GM18861 (cell line): Measurements from ENCODE around the gene OSCP1.

ENCODE experiments used
- ATAC-seq: cut with Tn5 transposase; IDR thresholded peaks from one replicate; pipeline ENCODE4 v1.9.1; 2021; ENCODE audit not compliant: unreplicated experiment

Gene OSCP1

DNA sequence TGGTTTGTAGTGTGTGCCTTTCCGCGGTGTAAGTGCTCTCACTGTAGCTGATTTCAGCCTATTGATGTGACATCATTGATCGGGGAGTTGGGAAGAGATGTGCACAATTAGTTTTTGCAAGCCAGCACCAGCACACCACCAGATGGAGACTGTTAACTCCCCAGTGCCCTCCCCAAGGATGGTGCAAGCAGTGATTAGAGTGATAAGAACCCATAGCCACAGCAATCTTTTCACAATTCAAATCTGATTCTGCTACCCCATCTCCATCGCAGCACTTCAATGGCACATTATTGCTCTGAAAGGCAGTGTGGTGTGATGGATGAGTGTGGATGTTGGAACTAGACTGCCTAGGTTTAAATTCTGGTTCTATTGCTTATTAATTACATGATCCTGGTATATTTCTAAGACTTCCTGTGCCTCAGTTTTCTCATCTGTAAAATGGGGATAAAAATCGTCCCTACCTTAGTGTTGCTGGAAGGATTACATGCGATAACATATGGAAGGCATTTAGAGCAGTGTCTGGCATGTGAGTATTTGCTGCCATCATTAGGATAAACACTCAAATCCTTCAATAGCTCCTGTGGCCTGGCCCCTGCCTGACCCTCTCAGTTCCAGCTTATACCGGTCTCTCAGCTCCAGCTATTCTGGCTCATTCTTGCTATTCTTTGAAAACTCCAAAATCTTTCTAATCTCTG, 25.8 kb upstream of the OSCP1 start:
- no peak for ATAC-seq

DNA sequence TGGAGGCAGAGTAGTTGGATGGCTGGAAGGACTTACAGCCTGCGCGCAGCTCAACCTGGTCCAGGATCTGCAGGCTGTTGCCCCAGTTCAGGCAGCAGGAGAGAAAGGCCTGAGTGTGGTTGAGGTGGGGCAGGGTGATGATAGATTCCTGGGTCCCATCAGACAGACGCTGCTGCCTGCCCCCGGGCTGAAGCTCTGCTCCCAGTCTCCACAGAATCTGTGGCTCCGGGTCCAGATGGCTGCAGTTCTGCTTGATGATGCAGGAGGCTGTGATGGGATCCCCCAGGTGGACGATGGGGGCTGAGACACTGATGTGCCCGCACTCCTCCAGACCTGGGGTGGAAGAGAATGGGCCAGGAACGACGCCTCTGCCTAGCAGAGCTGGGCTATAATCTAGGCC, 25.1 kb upstream of the OSCP1 start:
- no peak for ATAC-seq

DNA sequence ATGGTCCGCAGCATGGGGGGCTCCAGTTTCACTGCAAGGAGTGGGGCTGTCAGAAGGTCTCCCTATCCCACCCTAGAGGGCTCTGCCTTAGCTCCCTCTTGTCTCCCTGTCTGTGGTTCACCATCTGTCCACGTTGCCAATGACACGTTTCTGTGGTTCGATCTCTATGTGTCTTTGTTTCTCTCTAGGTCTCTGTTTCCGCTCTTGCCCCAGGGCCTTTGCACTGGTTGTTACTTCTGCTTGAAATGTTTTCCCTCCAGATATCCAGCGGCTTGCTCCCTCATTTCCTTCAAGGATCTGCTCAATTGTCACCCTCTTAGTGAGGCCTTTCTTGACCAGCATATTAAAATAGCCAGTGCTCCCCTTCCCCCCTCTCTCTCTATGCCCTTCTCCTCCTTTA, 22.4 kb upstream of the OSCP1 start:
- ATAC-seq = no peak

DNA sequence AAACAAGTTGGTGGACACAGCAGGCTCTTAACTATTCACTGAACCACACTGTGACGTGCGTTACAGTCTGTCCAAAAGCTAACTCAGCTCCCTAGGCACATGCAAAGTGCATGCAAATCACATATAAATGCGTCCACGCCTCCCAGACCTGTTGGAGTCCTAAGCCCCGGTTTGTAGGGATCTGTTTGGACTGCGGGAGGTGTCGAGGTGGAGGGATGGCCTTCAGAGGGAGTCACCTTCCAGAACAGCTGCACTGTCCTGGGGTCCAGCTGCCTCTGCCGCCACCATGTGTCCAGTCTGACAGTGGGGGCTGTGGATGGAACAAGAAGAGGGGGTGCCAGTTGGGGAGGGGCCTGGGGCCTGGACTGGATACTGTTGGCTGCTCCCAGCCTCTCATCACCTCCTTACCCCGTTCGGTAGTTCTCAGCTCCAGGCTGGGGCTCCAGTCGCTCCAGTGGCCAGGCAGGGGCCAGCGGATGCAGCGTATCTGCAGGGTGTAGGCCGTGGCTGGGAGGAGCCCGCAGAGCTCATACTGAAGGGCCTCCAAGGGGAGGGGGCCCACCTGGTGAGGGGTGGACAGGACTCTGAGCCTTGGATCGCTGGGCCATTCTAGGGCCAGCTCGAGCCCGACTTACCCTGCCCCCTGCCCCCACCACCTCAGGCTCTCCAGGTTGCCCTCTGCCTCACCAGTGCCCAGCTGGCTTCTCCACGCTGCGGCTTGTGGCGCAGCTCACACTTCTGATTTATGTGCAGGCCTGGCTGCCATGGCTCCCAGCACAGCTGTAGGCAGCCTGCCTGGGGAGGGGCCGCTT, 21.8 kb upstream of the OSCP1 start:
- no peak for ATAC-seq

DNA sequence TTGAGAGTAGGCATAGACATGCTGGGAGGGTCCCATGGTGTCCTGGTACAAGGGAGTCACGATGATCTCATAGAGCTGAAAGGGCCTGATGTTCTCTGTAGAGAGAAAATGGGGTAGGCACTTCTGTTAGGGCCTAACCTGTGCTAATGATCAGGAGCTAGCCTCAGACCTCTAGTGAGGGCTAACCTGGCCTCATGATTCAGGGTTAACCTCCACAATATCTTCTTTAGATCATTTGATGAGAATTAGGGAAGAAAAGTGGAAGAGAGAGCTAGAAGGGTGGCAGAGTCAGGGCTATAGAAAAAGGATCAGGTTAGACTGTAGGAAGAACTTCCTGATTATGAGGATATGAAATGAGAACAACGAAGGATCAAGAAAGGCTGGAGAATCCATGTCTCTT, 18.9 kb upstream of the OSCP1 start:
- ATAC-seq = no peak

DNA sequence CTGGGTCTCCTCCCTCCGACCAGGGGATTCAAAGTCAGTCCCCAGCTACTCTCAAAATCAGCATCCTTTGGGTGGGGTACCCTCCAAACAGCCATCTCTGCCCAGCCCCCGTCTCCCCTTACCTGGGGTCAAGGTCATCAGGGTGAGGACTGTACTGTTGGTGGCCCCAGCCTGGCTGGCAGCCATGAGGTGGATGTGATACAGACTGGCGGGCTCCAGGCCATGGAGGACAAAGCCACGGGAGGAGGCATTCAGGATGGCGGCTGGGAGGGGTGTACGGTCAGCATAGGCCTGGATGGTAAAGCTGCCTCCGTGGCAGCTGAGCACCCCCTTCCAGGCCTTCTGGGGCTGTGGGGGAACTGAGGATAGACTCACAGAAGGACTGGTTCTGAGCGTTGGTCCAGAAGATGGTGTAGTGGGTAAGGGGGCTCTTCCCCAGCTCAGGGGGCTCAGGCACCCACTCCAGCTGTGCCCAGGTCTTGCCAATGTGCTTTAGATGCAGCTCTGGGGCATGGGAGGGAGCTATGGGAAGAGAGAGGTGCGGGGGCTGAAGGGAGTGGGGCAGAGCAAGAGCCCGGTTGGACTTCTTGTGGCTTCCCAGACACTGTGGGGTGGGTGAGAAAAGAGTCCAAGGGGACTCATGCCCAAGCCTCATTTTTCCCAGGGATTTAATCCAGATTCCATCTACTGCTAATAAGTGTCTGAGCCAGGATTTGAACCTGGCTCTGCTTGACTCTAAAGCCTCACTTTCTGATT, 17.6 kb upstream of the OSCP1 start:
- no peak for ATAC-seq

DNA sequence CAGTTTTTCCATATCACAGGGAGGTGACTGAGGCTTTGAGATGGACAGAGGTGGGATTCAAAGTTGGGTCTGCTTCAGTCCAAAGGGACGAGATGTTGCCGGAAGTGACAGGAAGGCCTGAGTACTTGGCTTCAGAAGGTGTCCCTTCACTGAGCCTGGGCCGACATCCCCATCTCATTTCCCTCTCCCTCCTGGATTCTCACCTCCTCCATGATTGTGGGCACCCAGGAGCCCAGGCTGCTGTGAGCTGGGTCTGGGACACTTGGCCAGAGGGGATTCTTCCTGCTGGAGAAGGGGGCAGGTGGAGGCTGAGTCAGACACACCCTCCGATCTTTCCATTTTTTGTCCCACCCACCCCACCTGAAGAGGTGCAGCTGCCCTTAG, 16.8 kb upstream of the OSCP1 start:
- no peak for ATAC-seq

DNA sequence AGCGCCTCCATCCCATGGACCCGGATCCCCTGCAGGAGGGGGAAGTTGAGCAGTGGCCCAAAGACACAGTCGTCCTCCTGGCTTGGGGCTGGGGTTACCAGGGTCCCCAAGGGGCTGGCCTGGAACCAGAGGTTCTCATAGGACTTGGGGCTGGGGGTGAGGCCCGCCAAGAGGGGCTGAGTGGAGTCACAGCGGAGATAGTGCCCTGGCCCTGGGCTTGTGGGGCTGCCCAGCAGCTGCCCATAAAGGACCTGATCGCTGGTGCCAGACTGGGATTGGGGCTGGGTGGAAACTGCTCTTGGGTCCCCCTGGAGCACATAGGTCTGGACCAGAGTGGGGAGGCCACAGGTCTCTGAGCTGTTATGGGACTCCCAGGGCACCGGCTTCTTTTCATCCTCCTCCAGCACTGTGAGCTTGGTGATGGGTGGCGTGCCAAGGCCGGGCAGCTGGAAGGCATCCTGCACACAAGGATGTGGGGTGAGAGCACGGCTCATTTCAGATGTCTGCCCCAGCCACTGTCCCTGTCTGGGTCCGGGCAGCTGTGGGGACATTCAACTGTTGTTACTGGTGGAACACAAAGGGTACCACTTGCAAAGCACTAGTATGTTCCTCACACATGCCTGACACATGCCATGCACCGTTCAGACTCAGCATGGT, 16.2 kb upstream of the OSCP1 start:
- no peak for ATAC-seq

DNA sequence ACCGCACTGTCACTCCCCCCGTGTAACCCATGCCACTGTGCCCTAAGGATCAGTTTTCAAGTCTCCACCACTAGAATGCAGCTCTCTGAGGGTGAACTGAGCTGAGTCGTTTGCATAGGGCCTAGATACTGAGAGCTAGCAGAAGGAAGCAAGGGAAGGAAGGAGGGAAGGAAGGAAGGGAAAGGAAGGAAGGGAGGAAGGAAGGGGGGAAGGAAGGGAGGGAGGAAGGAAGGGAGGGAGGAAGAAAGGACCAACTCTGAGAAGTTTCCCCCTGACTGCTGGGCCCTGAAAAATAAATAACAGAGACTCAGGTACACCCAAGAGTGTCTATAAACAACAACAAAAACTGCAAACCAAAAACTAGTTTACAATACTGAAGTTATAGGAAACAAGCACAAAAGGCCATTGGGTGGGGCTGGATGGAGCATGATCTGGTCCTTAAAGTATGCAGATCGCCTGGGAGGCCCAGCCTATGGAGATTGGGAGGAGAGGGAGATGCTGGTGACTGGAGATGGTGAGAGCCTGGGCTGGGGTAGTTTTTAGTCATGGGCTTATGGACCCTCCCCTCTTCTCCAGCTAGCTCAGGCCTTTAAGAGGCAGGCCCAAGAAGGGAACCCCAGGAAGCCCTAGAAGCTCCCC, 15.6 kb upstream of the OSCP1 start:
- ATAC-seq = no peak

DNA sequence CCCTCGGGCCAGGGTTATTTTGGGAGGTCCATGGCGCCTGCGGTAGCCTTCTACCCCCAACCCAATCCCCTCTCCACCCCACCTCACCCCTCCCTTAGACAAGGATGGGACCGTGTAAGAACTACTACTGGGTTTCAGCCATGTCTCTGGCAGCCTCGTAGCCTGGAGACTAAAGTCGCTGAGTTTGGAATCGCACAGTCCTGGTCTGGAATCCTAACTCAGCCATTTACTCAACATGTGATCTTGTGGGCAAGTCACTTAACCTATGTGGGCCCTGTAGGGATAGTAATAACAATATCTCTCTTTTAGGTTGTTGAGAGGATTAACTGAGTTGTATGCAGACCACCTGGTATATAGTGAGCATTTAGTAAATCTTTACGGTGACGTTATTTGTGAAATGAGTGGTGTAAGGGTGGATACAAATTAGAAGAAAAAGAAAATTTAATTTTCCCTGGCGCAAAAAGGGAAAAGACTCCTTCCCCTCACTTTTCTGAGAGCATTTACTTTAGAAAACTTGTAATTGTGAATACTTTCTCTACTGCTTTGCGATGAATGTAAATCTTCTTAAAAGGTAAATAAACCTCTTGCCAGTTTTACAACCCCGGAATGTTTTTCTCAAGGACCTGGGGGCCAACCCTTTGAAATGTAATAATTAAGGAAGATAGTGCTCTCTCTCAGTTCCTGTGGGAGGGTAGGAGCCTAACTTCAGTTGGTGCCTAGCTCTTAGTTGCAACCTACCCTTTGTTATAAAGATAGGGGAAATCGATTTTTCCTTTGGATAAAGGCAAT, 14.5 kb upstream of the OSCP1 start:
- ATAC-seq = peak; percentile 18

DNA sequence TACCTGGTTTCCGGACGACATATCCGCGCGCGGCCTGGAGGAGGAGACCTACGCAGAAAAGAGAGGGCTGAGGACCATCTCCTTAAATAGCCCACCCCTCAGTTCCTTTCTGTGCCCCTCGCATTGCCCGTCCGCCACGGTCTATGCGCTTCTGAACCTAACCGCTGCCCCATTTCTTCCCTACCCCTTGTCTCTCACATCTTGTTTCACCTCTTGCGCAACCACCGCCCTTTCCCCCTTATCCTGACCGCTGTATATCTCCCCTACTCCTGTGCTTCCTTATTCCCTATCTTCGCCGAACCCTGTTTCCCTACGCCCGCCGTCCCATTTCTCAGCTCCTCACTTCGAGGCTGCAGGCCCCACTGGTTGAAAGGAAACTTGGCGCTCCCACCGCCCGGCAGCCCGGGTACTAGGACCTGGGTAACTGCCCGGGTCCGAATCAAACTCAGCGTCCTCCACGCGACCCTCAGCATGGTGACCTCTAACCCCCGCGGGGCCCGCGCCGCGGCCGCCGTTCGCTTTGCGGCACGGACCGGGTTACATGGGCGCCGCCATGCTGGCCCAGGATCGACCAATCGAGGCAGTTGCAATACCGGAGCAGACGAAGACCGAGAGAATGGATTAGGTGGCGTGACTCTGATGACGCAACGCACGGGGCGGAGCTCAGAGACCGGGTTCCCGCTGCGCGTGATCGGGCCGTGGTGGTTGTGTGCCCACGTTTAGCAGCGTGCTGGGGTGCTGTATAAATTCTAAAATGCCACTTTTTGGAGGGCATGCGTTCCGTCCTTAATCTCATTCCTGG, 13.8 kb upstream of the OSCP1 start, which contains the start of gene MRPS15:
Gene MRPS15, minus strand, starts transcription at position 582 of the 802 bp plus-strand sequence. Its CDS starts 109 bp downstream, at position 473.
- peak; percentile 83 for ATAC-seq

DNA sequence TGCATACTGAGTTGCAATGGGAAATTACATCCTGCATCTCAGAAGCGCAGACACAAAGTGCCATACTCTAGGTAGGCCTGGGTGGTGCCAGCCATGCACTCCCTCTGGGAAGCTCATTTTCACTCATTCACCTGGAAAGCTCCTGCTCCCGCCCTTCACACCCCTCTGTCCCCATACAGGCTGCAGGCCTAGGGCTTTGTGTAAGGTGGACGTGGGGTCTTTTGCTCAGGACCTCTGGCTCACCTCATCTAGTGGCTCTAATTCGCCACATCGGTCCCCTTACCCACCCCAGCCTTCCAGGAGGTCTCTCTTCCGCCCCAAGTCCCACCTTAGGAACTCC, 13.2 kb upstream of the OSCP1 start:
- ATAC-seq = no peak

DNA sequence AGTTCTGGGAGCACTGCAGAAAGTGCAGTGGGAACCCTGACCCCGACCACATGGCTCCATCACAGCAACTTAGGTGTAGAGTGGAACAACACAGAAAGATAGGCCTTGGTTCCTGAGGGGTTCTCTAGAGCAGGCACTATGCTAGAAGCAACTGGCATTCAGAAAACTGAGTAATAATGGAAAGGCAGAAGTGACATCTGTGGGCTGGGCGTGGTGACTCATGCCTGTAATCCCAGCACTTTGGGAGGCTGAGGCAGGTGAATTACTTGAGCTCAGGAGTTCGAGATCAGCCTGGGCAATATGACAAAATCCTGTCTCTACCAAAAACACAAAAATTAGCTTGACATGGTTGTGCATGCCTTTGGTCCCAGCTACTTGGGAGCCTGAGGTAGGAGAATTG, 8.7 kb upstream of the OSCP1 start:
- ATAC-seq = no peak

DNA sequence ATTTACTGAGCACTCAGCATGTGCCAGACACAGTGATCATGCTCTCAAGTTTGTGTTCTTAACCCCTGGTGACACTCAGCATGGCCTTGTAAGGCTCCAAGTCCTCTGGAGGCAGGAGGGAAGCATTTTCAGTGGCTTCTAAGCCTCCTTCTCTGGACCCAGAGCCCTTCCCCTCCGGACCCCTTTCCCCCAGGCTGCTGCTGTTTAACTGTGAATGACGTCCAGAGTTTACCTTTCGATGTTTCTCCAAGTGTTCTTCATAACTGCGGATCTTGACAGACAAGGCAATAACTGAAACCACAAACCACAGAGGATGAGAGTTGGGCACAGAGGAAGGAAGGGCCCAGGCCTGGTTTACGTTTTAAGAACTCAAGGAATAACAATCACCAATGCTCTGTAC, 7.4 kb upstream of the OSCP1 start:
- no peak for ATAC-seq

DNA sequence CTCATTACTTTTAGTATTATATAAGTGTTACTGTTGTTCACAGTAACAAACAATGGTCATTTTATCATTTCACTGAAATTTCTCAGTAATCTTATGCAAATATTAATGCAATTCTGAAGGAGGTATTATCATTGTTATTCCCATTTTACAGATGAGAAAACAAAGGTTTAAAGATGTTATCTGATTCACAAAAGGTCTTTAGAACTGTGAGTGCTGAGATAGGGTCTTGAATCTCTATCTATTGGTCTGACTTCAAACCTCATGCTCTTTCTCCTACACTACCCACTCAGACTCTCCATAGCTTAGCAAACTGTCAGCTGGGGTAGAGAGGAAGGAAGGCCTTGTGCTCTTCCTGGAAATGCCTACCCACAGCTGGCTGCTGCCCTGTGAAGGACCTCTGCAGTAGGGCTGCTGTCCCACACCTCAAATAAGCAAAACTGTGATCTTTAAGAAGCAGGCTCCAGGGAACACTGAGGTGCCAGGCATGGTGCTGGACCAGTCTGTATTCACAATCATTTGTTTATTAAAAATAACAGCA, 6.2 kb upstream of the OSCP1 start:
- ATAC-seq = no peak

DNA sequence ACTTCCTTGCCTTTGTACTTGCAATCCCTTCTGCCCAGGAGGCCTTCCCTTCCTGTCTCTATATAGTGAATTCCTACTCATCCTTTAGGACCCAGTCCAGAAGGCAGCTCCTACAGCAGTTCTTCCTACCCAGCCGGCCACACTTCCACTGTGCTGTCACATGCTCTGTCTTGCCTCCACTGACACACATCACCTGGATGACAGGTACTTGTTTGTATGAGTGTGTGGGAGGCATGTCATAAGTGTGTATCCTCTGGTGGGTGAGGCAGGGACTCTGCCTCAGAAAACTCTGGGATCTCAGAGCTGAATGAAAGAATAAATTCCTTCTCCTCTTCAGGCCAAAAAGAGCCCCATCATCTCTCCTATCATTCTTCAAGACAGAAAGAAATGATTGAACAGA, 5.1 kb upstream of the OSCP1 start:
- no peak for ATAC-seq

DNA sequence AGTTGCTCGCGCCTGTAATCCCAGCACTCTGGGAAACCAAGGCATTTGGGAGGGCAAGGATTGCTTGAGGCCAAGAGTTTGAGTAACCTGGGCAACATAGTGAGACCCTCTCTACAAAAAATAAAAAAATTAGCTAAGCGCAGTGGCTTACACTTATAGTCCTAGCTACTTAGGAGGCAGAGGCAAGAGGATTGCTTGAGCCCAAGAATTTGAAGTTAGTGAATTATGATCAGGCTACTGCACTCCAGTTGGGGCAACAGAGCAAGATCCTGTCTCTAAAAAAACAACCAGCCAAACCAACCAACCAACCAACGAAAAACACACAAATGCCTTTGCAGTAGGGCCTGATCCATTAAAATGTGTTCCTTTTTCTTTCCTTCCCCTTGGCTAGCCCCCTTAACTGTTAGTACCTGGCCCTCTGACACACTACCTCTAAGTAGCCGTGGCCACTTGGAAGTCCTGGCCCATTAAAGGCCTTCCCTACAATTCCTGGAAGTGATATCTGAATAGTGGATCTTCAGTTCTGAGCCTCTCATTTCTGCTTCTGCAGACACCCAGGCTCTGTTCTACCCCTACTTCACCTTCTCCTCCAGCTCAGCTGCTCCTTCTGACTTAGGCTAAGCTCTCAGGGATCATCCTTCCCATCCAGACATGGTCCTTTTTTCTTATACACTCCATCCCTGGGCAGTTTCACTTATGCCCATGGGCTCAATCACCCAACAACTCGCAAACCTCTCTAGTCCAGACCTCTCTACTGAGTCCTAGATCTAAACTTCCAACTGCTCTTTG, 3.5 kb upstream of the OSCP1 start:
- ATAC-seq = no peak

DNA sequence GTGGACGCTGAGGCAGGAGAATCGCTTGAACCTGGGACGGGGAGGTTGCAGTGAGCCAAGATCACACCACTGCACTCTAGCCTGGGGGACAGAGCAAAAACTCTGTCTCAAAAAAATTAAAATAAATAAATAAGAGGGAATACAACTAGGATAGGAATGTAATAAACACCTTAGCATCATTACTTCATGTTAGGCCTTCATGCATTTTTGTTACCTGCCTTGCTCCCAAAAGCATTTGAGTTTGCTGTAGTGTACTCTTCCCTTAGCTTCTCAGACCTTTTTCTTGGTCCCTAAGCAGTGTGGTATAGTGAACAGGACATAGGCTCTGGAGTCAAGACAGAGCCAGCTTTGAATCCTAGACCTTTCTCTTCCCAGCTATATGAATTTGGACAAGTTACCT, 2.8 kb upstream of the OSCP1 start:
- no peak for ATAC-seq
